CD4-positive, alpha-beta T cell (primary cell): Measurements from ENCODE around the gene SORCS2. TPM values are rescaled to one million over a fixed set of nuclear protein-coding genes. Genes with fewer than 3 reads are reported as not detected.

Source experiments
- ATAC-seq: fragments of 200-7000 bp; cut with Tn5 transposase; one replicate; pipeline ENCODE4 v1.10.0; 2022; ENCODE audit warnings: mild to moderate bottlenecking; ENCODE audit not compliant: poor library complexity
- CTCF ChIA-PET: fragments of 350-600 bp; sonication (Branson Sonifier 250); formaldehyde crosslinking; loops from one replicate; lab custom pipeline; 2021; ENCODE audit warnings: antibody characterized with exemption, inconsistent platforms; lab: Charles Lee
- POLR2A ChIA-PET: fragments of 350-600 bp; sonication (Branson Sonifier 250); formaldehyde crosslinking; loops from one replicate; lab custom pipeline; 2021; ENCODE audit warnings: antibody characterized with exemption, inconsistent platforms; lab: Charles Lee
- DNase-seq, 14 experiments: peaks; one replicate each; pipeline ENCODE4 v3.0.0-alpha.2; 2013 to 2020; ENCODE audit warnings: mixed read lengths in 2 of 14
- H3K27ac ChIP-seq, 2 donors: one replicate each; pipeline versions ENCODE4 v1.5.1 to v1.7.0; 2013; ENCODE audit warnings: low read length in 2 of 2, low read depth in 1 of 2, mild to moderate bottlenecking in 1 of 2
- H3K27me3 ChIP-seq, 2 experiments: 1 replicate in 1 of 2; 2 replicates in 1 of 2; pipeline versions ENCODE4 v1.6.1 to v1.7.0; 2013; ENCODE audit warnings: low read length in 2 of 2, control low read depth in 1 of 2, mild to moderate bottlenecking in 1 of 2, moderate library complexity in 1 of 2; ENCODE audit not compliant: insufficient read depth in 2 of 2, control insufficient read depth in 1 of 2
- H3K36me3 ChIP-seq: one replicate; pipeline ENCODE4 v1.6.1; 2013; ENCODE audit warnings: low read length, control low read depth; ENCODE audit not compliant: insufficient read depth
- H3K4me1 ChIP-seq: one replicate; pipeline ENCODE4 v1.6.1; 2013; ENCODE audit warnings: low read length, control low read depth; ENCODE audit not compliant: insufficient read depth
- H3K4me3 ChIP-seq: one replicate; pipeline ENCODE4 v1.5.1; 2013; ENCODE audit warnings: mild to moderate bottlenecking, low read length, moderate library complexity
- H3K9me3 ChIP-seq, 2 experiments: 1 replicate in 1 of 2; 2 replicates in 1 of 2; pipeline versions ENCODE4 v1.6.1 to v1.7.0; 2013; ENCODE audit warnings: low read length in 2 of 2, mild to moderate bottlenecking in 2 of 2, control low read depth in 1 of 2, moderate library complexity in 1 of 2; ENCODE audit not compliant: control insufficient read depth in 1 of 2, insufficient read depth in 1 of 2
- H3K27ac Mint-ChIP-seq: one replicate; pipeline ENCODE4 v1.8.0; 2020; ENCODE audit warnings: mixed read lengths
- H3K27me3 Mint-ChIP-seq: one replicate; pipeline ENCODE4 v1.8.0; 2021; ENCODE audit warnings: mixed read lengths
- H3K36me3 Mint-ChIP-seq: one replicate; pipeline ENCODE4 v1.8.0; 2021; ENCODE audit warnings: low read depth, mixed read lengths
- H3K4me1 Mint-ChIP-seq: one replicate; pipeline ENCODE4 v1.8.0; 2021; ENCODE audit warnings: low read depth, mixed read lengths
- H3K4me3 Mint-ChIP-seq: one replicate; pipeline ENCODE4 v1.8.0; 2020; ENCODE audit warnings: mild to moderate bottlenecking, mixed read lengths
- H3K9me3 Mint-ChIP-seq: one replicate; pipeline ENCODE4 v1.8.0; 2020; ENCODE audit warnings: mixed read lengths
- intact Hi-C, 2 experiments: fragments of 100-400 bp; cut with DNase I in 1 of 2; cut with micrococcal nuclease in 1 of 2; formaldehyde crosslinking; loops; one replicate each; pipeline versions ENCODE4 v1.15.1 to v1.9.0; 2023 to 2025; cut with DNase I, micrococcal nuclease
- total RNA-seq, 174 experiments: library from RNA in 2 of 174; stranded (reverse) in 2 of 174; gene quantifications; one replicate each; pipeline ENCODE4 v1.2.3 and lab custom pipeline; 2021 to 2026
- TF ChIP-seq, protein P1 (sequence below): fragments of 200-600 bp; IDR thresholded peaks from one replicate; pipeline ENCODE4 v1.8.0; 2022; ENCODE audit warnings: antibody characterized with exemption, mild to moderate bottlenecking

Gene SORCS2
- total RNA-seq, 2 experiments from 2014 or later: not detected

DNA sequence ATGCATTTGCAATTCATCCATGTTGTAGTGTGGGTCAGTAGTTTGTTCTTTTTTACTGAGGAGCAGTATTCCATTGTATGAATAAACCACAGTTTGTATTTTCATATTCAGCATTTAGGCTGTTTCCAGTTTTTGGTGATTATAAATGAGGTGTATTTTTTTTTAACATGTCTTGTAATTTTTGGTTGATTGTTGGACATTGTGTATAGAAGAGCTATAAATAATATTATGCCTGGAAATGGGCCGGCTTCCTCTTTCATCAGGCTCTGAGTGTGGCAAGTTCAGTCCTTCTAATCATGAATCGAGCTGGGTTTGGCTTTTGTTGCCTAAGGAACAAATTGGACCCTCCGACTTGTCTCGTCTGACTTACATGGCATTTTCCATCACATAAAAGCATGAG lies 126.7 kb downstream of the SORCS2 start:
- H3K4me1 Mint-ChIP-seq: no peaks in the 10 kb centered on the region
- H3K4me3 ChIP-seq: no peak overlapping the region
- DNase-seq (no peak), ATAC-seq (no peak)
- H3K36me3 ChIP-seq: no peaks in the 10 kb centered on the region
- no peaks in the 10 kb centered on the region for H3K27me3 Mint-ChIP-seq
- peaks cover 8% of the 10 kb centered on the region for H3K9me3 Mint-ChIP-seq
- POLR2A ChIA-PET: no interaction called here
- no peak overlapping the region for H3K4me3 Mint-ChIP-seq
- peaks cover 22 to 52% of the 10 kb centered on the region in 2 experiments for H3K9me3 ChIP-seq
- intact Hi-C loops: no loop called here
- no peaks in the 10 kb centered on the region for H3K27me3 ChIP-seq
- H3K36me3 Mint-ChIP-seq: no peaks in the 10 kb centered on the region
- no peaks in the 10 kb centered on the region for H3K4me1 ChIP-seq
- TF ChIP-seq, protein P1, sequence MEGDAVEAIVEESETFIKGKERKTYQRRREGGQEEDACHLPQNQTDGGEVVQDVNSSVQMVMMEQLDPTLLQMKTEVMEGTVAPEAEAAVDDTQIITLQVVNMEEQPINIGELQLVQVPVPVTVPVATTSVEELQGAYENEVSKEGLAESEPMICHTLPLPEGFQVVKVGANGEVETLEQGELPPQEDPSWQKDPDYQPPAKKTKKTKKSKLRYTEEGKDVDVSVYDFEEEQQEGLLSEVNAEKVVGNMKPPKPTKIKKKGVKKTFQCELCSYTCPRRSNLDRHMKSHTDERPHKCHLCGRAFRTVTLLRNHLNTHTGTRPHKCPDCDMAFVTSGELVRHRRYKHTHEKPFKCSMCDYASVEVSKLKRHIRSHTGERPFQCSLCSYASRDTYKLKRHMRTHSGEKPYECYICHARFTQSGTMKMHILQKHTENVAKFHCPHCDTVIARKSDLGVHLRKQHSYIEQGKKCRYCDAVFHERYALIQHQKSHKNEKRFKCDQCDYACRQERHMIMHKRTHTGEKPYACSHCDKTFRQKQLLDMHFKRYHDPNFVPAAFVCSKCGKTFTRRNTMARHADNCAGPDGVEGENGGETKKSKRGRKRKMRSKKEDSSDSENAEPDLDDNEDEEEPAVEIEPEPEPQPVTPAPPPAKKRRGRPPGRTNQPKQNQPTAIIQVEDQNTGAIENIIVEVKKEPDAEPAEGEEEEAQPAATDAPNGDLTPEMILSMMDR: no peak
- CTCF ChIA-PET: no interaction called here
- H3K27ac ChIP-seq: no peak overlapping the region
- H3K27ac Mint-ChIP-seq: no peak overlapping the region

GRCh38 chr4:7320206-7320797 lies 128.0 kb downstream of the SORCS2 start:
- no peak overlapping the region for H3K27ac ChIP-seq
- H3K36me3 ChIP-seq: no peaks in the 10 kb centered on the region
- no peaks in the 10 kb centered on the region for H3K27me3 ChIP-seq
- DNase-seq (no peak), ATAC-seq (no peak)
- CTCF ChIA-PET: no interaction called here
- Mint-ChIP-seq H3K27me3 (peaks cover 1% of the 10 kb centered on the region), H3K36me3 (no peaks in the 10 kb centered on the region), H3K27ac (no peak overlapping the region), H3K4me3 (no peak overlapping the region), H3K9me3 (peaks cover 8% of the 10 kb centered on the region), H3K4me1 (no peaks in the 10 kb centered on the region)
- intact Hi-C loops: no loop called here
- no peak overlapping the region for H3K4me3 ChIP-seq
- H3K4me1 ChIP-seq: no peaks in the 10 kb centered on the region
- POLR2A ChIA-PET: no interaction called here
- TF ChIP-seq, protein P1: no peak
- peaks cover 22 to 51% of the 10 kb centered on the region in 2 experiments for H3K9me3 ChIP-seq

DNA sequence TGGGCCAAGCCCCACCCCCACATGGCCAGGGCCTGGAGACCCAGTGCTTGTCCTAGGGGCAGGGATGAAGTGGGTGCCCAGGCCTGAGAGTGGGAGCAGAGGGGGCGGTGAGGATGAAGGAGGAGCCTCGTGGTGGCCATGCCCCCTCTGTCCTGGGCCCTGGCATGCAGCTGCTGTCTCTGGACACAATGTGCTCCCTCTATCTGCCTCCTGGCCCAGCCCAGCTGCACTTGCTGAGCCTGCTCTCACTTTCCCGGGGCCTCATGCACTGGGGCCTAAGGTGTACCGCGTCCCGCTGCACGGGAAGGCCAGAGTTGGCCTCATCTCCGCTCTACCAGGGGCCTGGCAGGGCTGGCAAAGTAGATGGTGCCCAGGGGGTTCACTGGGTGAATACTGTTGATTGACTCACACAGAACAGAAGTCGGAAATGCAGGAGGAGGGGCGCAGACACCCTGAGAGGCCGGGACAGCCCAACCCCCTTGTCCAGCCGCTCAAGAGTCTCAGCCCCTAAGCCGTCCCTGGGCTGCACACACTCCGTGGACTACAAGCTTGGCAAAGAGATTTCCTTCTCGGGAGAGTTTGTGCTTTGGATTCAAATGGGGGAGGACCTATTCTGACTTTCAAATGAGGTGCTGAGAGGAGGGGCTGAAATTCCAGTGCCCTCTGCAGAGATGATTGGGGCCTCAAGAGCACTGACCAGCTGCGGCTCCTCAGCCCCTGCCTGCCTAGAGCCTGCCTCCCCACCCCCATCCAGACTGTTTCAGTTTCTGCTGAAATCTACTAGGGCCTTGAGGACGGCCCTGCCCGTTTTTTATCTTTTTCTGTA lies 130.0 kb downstream of the SORCS2 start:
- no peaks in the 10 kb centered on the region for H3K4me1 ChIP-seq
- ATAC-seq (no peak), DNase-seq (no peak)
- TF ChIP-seq, protein P1: no peak
- intact Hi-C loops: no loop called here
- Mint-ChIP-seq H3K9me3 (peaks cover 8% of the 10 kb centered on the region), H3K27me3 (peaks cover 4% of the 10 kb centered on the region), H3K4me3 (no peak overlapping the region), H3K27ac (no peak overlapping the region), H3K4me1 (no peaks in the 10 kb centered on the region), H3K36me3 (no peaks in the 10 kb centered on the region)
- ChIA-PET CTCF (no interaction called here), POLR2A (no interaction called here)
- H3K27ac ChIP-seq: no peak overlapping the region
- peaks cover 22 to 47% of the 10 kb centered on the region in 2 experiments for H3K9me3 ChIP-seq
- H3K27me3 ChIP-seq: no peaks in the 10 kb centered on the region
- no peak overlapping the region for H3K4me3 ChIP-seq
- H3K36me3 ChIP-seq: no peaks in the 10 kb centered on the region
